OCI-LY7 (cell line): Measurements from ENCODE around the gene OLFM3. TPM values are rescaled to one million over a fixed set of nuclear protein-coding genes. Genes with fewer than 3 reads are reported as not detected.

Experiments used
- BruUV-seq: library from RNA; stranded (reverse); fragments of 400-500 nt; replicated peaks from 2 replicates; lab custom pipeline; 2021; lab: Mats Ljungman, UMichigan
- CTCF ChIA-PET: fragments of 300-600 bp; sonication (Branson Sonifier 250); formaldehyde crosslinking; loops from one replicate; lab custom pipeline; 2022; ENCODE audit warnings: antibody characterized with exemption; ENCODE audit not compliant: unreplicated experiment; lab: Charles Lee
- POLR2A ChIA-PET: fragments of 300-600 bp; sonication (Branson Sonifier 250); formaldehyde crosslinking; loops from one replicate; lab custom pipeline; 2022; ENCODE audit warnings: antibody characterized with exemption; lab: Charles Lee
- DNase-seq: peaks from one replicate; pipeline ENCODE4 v3.0.0-alpha.2; 2015; ENCODE audit warnings: low spot score
- H2AFZ ChIP-seq: fragments of 200-600 bp; sonication (generic), shearing (Covaris generic); 2 replicates; pipeline ENCODE4 v1.6.1; 2014; ENCODE audit warnings: mild to moderate bottlenecking, antibody characterized with exemption, low read length, moderate library complexity
- H3K27ac ChIP-seq: fragments of 200-600 bp; sonication (generic); 2 replicates; pipeline ENCODE4 v1.5.1; 2014; ENCODE audit warnings: mixed run types, low read depth, mild to moderate bottlenecking, moderate library complexity, low read length, inconsistent platforms; ENCODE audit not compliant: poor library complexity, severe bottlenecking
- H3K36me3 ChIP-seq: fragments of 200-600 bp; sonication (generic); 2 replicates; pipeline ENCODE4 v1.6.1; 2014; ENCODE audit warnings: mild to moderate bottlenecking, antibody characterized with exemption, low read length, moderate library complexity, mixed read lengths; ENCODE audit not compliant: insufficient read depth
- H3K4me1 ChIP-seq: fragments of 200-600 bp; sonication (generic); 2 replicates; pipeline ENCODE4 v1.5.1; 2014; ENCODE audit warnings: mild to moderate bottlenecking, low read length; ENCODE audit not compliant: insufficient read depth, poor library complexity, severe bottlenecking
- H3K4me2 ChIP-seq: fragments of 200-600 bp; sonication (generic); 2 replicates; pipeline ENCODE4 v1.6.1; 2014; ENCODE audit warnings: mild to moderate bottlenecking, low read length
- H3K4me3 ChIP-seq: fragments of 200-600 bp; sonication (generic); 2 replicates; pipeline ENCODE4 v1.5.1; 2014; ENCODE audit warnings: mild to moderate bottlenecking, low read depth, low read length; ENCODE audit not compliant: poor library complexity, severe bottlenecking
- H3K79me2 ChIP-seq: fragments of 200-600 bp; sonication (generic); 2 replicates; pipeline ENCODE4 v1.6.1; 2016; ENCODE audit warnings: low read depth, mild to moderate bottlenecking, low read length, moderate library complexity, mixed read lengths; ENCODE audit not compliant: insufficient read depth
- H3K9me2 ChIP-seq: fragments of 200-600 bp; sonication (generic); 2 replicates; pipeline ENCODE4 v1.6.1; 2016; ENCODE audit warnings: mild to moderate bottlenecking, low read length, mixed read lengths; ENCODE audit not compliant: insufficient read depth
- H3K9me3 ChIP-seq: fragments of 200-600 bp; sonication (generic); 2 replicates; pipeline ENCODE4 v1.6.1; 2014; ENCODE audit warnings: mild to moderate bottlenecking, mixed run types, low read length, mixed read lengths
- H4K20me1 ChIP-seq: fragments of 200-600 bp; sonication (generic); 2 replicates; pipeline ENCODE4 v1.6.1; 2014; ENCODE audit warnings: mild to moderate bottlenecking, antibody characterized with exemption, low read length, moderate library complexity, mixed read lengths; ENCODE audit not compliant: insufficient read depth
- CTCF ChIP-seq: fragments of 200-600 bp; sonication (generic); conservative IDR thresholded peaks from 2 replicates; pipeline ENCODE4 v1.5.1; 2014; ENCODE audit warnings: mild to moderate bottlenecking, antibody characterized with exemption, low read length, moderate library complexity, mixed read lengths
- EZH2phosphoT487 ChIP-seq: fragments of 200-600 bp; sonication (generic); IDR thresholded peaks from 2 replicates; pipeline ENCODE4 v1.6.1; 2018; ENCODE audit warnings: low read depth, borderline replicate concordance, mild to moderate bottlenecking, mixed run types, antibody characterized with exemption, low read length, moderate library complexity, mixed read lengths
- intact Hi-C: fragments of 100-400 bp; cut with micrococcal nuclease; formaldehyde crosslinking; loops from one replicate; pipeline ENCODE4 v1.10.0; 2022; ENCODE audit not compliant: unreplicated experiment
- total RNA-seq, 2 experiments: library from RNA; depleted of rRNA in 1 of 2; stranded (reverse); fragments of >200 nt in 1 of 2; shearing (Covaris generic) in 1 of 2; gene quantifications; 2 replicates each; pipeline ENCODE4 v1.2.3, GENCODE V29; 2014 to 2022

The OLFM3 gene
- total RNA-seq, 2 experiments from 2014 or later: not detected

DNA sequence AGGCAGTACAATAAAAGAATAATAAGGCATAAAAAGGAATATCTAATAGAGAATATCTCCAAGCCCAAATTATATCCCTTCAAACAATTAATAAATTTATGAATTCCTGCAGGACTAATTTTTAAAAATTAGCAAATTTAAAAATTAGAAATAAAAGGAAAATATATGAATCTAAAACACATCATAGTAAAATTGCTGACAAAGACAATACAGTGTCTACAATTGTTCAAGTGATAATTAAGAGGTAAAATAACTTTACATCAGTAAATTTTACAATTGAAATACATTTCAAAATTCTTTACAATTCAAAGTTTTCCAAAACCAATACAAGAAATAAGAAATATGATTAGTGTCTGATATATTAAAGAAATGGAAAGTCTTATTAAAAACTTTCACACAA is 22.8 kb upstream of the OLFM3 start:
- no peaks in the 10 kb centered on the region for H3K9me3 ChIP-seq
- no peak overlapping the region for H2AFZ ChIP-seq
- H3K4me1 ChIP-seq: no peaks in the 10 kb centered on the region
- H3K27ac ChIP-seq: no peak overlapping the region
- H3K4me2 ChIP-seq: no peak overlapping the region
- no peaks in the 10 kb centered on the region for H4K20me1 ChIP-seq
- H3K9me2 ChIP-seq: no peaks in the 10 kb centered on the region
- TF ChIP-seq EZH2phosphoT487 (no peak), CTCF (no peak)
- H3K79me2 ChIP-seq: no peaks in the 10 kb centered on the region
- no TSS peak for BruUV-seq
- no peaks in the 10 kb centered on the region for H3K36me3 ChIP-seq
- ChIA-PET POLR2A (no interaction called here), CTCF (no interaction called here)
- intact Hi-C loops: no loop called here
- no peak overlapping the region for H3K4me3 ChIP-seq
- no peak for DNase-seq

DNA sequence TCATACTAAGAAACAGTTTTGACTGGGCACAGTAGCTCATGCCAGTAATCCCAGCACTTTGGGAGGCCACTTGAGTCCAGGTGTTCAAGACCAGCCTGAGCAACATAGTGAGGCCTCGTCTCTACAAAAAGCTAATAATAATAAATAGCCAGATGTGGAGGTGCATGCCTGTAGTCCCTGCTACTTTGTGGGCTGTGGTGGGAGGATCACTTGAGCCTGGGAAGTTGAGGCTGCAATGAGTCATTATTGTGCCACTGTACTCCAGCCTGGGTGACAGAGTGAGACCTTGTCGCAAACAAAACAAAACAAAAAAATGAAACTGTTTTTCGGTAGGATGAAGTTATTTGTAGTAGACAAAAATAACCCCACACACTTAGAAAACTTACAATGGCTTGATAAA is 19.0 kb upstream of the OLFM3 start:
- H3K79me2 ChIP-seq: no peaks in the 10 kb centered on the region
- H4K20me1 ChIP-seq: no peaks in the 10 kb centered on the region
- no peak overlapping the region for H3K27ac ChIP-seq
- H3K4me3 ChIP-seq: no peak overlapping the region
- DNase-seq: no peak
- no peak for TF ChIP-seq CTCF
- POLR2A ChIA-PET: no interaction called here
- no peaks in the 10 kb centered on the region for H3K9me2 ChIP-seq
- no peaks in the 10 kb centered on the region for H3K36me3 ChIP-seq
- H3K9me3 ChIP-seq: no peaks in the 10 kb centered on the region
- CTCF ChIA-PET: no interaction called here
- no peaks in the 10 kb centered on the region for H3K4me1 ChIP-seq
- no peak overlapping the region for H3K4me2 ChIP-seq
- no TSS peak for BruUV-seq
- no peak overlapping the region for H2AFZ ChIP-seq
- intact Hi-C loops: no loop called here

- H4K20me1 ChIP-seq: no peaks in the 10 kb centered on the region
- no TSS peak for BruUV-seq
- H2AFZ ChIP-seq: no peak overlapping the region
- TF ChIP-seq EZH2phosphoT487 (no peak), CTCF (no peak)
- H3K4me2 ChIP-seq: no peak overlapping the region
- POLR2A ChIA-PET: interaction anchor here (0.5 to 0.9 kb wide), 2 partner anchors 48 to 1651 kb away, joined by 3 read pairs; no protein-coding TSS in a partner anchor
- no peaks in the 10 kb centered on the region for H3K4me1 ChIP-seq
- H3K36me3 ChIP-seq: no peaks in the 10 kb centered on the region
- no peak overlapping the region for H3K27ac ChIP-seq
- no peaks in the 10 kb centered on the region for H3K79me2 ChIP-seq
- no peaks in the 10 kb centered on the region for H3K9me3 ChIP-seq
- no peak for DNase-seq
- no peak overlapping the region for H3K4me3 ChIP-seq
- intact Hi-C loops: no loop called here
- H3K9me2 ChIP-seq: no peaks in the 10 kb centered on the region
- CTCF ChIA-PET: no interaction called here
Measured at GRCh38 chr1:102002057-102002456, 5.3 kb upstream of the OLFM3 start.
